OCI-LY7 (cell line): Measurements from ENCODE around the gene GRIN3B.

Source experiments
- CTCF ChIP-seq: fragments of 200-600 bp; sonication (generic); conservative IDR thresholded peaks from 2 replicates; pipeline ENCODE4 v1.5.1; 2014; ENCODE audit warnings: mild to moderate bottlenecking, antibody characterized with exemption, low read length, moderate library complexity, mixed read lengths
- EZH2phosphoT487 ChIP-seq: fragments of 200-600 bp; sonication (generic); IDR thresholded peaks from 2 replicates; pipeline ENCODE4 v1.6.1; 2018; ENCODE audit warnings: low read depth, borderline replicate concordance, mild to moderate bottlenecking, mixed run types, antibody characterized with exemption, low read length, moderate library complexity, mixed read lengths

DNA sequence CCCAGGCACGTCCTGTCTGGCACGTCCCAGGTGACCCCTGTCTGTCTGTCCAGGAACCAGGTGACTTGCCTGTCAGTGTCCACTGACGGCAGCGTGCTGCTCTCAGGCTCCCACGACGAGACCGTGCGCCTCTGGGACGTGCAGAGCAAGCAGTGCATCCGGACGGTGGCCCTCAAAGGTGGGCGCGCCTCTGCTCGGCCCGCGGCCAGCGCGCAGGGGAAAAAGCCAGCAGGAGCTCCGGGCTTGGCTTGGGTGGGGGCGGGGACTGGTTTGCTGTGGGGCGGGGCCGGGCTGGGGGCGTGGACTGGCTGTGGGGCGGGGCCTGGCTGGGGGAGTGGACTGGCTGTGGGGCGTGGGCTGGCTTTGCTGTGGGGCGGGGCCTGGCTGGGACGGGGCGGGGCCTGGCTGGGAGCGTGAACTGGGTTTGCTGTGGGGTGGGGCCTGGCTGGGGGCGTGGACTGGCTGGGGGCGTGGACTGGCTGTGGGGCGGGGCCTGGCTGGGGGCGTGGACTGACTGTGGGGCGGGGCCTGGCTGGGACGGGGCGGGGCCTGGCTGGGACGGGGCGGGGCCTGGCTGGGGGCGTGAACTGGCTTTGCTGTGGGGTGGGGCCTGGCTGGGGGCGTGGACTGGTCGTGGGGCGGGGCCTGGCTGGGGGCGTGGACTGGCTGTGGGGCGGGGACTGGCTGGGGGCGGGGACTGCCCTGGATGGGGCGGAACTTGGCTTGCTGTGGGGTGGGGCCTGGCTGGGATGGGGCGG lies 8.9 kb upstream of the GRIN3B start:
- TF ChIP-seq CTCF (no peak), EZH2phosphoT487 (no peak)
